ENCODE results near the gene ELFN1.
"Not testable (repeated sequence)": the region's sequence is repeated elsewhere in the genome, so short reads cannot be mapped to it uniquely, and the experiment has no call there.

Gene ELFN1

GRCh38 chr7:1713502-1714484, 43.7 kb downstream of the ELFN1 start:
- no peak for DNase-seq

GRCh38 chr7:1714583-1715330, 44.7 kb downstream of the ELFN1 start:
- DNase-seq = no peak

- no peak for DNase-seq
Measured at GRCh38 chr7:1715331-1715625, 45.2 kb downstream of the ELFN1 start.

GRCh38 chr7:1715671-1716074, 45.6 kb downstream of the ELFN1 start:
- DNase-seq = no peak

GRCh38 chr7:1716263-1717094, 46.4 kb downstream of the ELFN1 start:
- DNase-seq = no peak

- no peak for DNase-seq
Measured at GRCh38 chr7:1717095-1717483, 47.0 kb downstream of the ELFN1 start.

GRCh38 chr7:1717903-1718676, 48.0 kb downstream of the ELFN1 start:
- DNase-seq = no peak

GRCh38 chr7:1718850-1719249, 48.8 kb downstream of the ELFN1 start:
- DNase-seq = not testable (repeated sequence)

GRCh38 chr7:1719256-1719655, 49.2 kb downstream of the ELFN1 start:
- not testable (repeated sequence) for DNase-seq

GRCh38 chr7:1719913-1720312, 49.8 kb downstream of the ELFN1 start:
- DNase-seq = no peak

GRCh38 chr7:1720326-1720725, 50.2 kb downstream of the ELFN1 start:
- DNase-seq = no peak

- no peak for DNase-seq
Measured at GRCh38 chr7:1721047-1721690, 51.1 kb downstream of the ELFN1 start.

GRCh38 chr7:1723254-1723653, 53.2 kb downstream of the ELFN1 start:
- DNase-seq = no peak

- no peak for DNase-seq
Measured at GRCh38 chr7:1724118-1724910, 54.2 kb downstream of the ELFN1 start.

GRCh38 chr7:1725199-1725690, 55.2 kb downstream of the ELFN1 start:
- DNase-seq = no peak

- no peak for DNase-seq
Measured at GRCh38 chr7:1725766-1726630, 55.9 kb downstream of the ELFN1 start.

GRCh38 chr7:1727079-1727478, 57.0 kb downstream of the ELFN1 start:
- DNase-seq = no peak

- DNase-seq = no peak
Measured at GRCh38 chr7:1727812-1728570, 57.9 kb downstream of the ELFN1 start.

GRCh38 chr7:1729183-1729582, 59.1 kb downstream of the ELFN1 start:
- DNase-seq = no peak

Measured in central memory CD4-positive, alpha-beta T cell (primary cell).